ENCODE data around the gene KCTD7.
"Not testable (repeated sequence)": the region's sequence is repeated elsewhere in the genome, so short reads cannot be mapped to it uniquely, and the experiment has no call there.

The KCTD7 gene

DNA sequence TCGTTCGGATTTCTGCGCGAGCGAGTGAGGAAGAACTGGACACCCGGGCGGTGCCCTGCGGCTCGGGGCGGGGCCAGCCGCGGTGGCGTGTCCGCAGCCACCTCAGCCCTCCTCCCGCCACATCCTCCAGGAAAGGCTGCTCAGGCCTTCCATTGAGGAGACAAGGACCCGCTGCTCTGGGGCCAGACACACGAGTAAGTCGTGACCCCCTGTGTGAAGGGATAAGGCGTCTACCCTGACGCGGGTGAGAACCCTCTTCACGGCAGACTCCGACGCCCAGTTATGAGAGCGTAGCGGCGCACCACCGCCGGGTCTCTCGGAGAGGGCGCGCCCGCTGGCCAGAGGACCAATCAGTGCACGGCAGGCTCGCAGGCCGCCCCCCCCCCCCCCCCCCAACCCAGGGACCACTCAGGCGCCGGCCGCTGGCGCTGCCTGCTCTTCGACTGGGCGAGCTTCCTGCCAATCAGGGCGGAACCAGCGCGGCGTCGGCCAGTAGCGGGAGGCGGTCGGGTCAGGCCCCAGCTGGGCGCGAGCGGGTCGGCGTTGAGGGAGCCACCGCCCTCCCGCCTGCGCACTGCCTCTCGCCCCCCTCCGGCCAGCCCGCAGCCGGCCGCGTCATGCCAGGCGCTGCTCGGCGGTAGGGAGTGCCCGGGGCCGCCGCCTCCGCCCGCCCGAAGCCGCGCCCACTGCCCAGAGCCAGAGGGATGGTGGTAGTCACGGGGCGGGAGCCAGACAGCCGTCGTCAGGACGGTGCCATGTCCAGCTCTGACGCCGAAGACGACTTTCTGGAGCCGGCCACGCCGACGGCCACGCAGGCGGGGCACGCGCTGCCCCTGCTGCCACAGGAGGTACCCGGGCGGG is at the start of gene KCTD7:
KCTD7 (plus strand) TSS at position 521 of the 861 bp plus-strand sequence; CDS start at position 705, 184 bp downstream.
- DNase-seq (ENCODE audit: low read depth) = peak; percentile 97

DNA sequence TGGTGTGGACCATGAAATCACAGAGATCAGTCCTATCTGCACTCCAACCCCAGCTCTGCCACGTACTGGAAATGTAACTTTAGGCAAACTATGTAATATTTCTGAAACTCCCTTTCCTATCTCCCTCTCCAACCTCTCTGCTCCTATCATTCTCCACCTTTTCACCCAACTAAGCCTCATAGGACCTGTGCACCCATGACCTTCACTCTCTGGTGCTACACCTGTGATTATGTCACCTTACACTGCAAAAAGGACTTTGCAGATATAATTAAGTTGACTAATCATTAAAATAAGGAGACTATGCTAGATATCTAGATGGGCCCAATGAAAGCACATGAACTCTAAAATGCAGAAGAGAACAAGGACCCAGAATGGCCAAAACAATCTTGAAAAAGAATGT is 48.3 kb upstream of the KCTD7 start:
- not testable (repeated sequence) for DNase-seq (ENCODE audit: low read depth)

DNA sequence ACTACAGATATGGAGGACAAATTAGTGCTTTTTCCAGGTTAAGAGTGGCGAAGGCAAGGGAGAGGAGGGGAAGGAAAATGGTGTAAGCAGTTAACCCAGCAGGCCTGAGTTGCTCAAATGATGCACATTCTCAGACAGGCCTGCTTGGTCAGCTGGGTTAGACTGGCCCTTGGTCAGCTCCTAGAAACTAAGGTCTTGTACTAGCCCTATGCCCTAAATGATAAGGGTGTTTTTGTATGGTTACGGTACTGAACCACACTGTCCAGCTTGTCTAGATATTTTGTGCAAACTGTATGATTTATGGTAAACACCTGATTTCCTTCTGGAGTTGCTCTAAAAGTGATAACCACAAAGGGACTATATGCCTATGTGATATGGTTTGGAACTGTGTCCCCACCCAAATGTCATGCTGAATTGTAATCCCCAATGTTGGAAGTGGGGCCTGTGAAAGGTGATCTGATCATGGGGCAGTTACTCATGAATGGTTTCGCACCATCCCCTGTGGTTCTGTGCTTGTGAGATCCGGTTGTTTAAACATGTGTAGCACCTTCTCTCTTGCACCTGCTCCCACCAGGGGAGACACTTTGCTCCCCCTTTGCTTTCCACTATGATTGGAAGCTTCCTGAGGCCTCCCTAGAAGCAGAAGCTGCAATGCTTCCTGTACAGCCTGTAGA is 45.7 kb upstream of the KCTD7 start:
- not testable (repeated sequence) for DNase-seq (ENCODE audit: low read depth)

DNA sequence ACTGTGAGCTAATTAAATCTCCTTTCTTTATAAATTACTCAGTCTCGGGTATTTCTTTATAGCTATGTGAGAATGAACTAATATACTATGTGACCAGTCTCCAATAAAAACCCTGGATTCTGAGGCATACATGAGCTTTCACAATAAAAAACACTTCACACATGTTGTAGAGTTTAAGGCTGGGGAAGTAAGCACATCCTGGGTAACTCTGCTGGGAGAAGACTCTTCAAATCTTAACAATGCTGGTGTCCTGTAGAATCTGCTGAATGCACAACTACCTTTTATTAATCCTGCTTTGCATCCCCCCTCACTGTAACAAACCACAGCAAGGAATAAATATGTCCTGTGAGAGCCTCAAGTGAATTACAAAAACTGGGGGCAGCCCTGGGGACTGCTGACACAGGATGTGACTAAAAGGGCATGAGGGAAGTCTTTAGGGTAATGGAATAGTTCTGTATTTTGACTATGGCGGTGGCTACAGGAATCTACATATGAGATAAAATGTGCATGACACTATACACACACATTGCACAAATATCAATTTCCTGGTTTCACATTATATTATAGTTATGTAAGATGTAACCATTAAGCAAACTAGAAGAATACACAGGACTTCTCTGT is 45.1 kb upstream of the KCTD7 start:
- DNase-seq (ENCODE audit: low read depth) = no peak

DNA sequence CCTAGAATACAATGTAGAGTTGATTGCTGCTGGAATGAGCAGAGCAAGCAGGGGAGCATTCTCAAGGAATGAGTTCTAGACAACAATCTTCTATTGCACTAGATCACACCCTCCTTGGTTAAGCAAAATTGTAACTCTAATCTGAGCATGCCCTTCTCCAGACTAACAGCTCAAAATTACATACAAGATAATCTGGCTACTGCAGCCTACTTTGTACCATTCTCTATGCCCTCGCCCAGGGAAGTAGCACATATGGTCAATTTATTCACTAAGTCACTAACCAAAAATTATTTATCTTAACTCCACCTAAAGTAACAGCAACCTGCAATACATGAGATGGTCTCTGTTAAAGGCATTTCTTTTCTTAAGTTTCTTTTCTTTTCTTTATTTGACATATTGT is 42.5 kb upstream of the KCTD7 start:
- no peak for DNase-seq (ENCODE audit: low read depth)

DNA sequence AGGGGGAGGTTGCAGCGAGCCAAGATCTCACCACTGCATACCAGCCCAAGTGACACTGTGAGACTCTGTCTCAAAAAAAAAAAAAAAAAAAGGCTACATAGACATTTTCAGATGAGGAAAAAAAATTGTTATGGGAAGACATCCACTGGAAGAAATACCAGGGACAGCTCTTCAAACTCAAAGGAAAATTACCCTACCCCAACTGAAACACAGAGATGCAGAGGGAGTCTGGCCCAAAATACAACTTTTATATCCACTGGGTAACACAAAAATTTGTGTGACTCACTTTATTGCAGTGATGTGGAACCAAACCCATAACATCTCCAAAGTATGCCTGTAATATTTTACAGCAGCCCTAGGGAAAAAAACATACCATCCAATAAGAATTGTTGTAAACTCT is 40.5 kb upstream of the KCTD7 start:
- DNase-seq (ENCODE audit: low read depth) = peak; percentile 16

DNA sequence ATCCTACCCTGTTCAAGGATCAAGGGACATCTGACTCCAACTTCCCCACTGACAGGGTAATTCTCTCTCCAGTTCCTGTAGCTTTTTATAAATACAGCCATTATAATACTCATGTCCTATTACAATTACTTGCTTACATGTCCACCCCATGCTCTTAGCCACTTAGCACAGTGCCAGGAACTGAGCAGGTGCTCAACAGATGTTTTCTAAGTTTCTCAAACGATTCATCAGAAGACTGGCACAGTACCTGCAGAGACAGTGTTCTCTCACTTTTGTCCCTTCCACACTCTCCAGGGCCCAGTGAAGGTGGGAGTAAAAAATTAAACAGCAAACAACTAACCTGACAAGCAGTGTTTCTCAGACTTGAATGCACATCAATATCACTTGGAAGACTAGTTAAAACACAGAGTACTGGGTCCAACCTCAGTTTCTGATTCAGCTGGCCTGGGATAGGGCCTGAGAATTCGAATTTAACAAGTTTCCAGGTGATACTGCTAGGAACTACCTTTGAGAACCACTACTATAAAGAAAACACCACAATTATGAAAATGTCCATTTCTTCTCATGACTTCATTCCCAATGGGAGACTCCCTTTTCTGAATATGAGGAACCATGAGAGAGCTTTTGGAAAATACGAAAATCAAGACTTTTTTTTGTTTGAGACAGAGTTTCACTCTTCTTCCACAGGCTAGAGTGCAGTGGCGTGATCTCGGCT is 39.7 kb upstream of the KCTD7 start:
- DNase-seq (ENCODE audit: low read depth) = not testable (repeated sequence)

DNA sequence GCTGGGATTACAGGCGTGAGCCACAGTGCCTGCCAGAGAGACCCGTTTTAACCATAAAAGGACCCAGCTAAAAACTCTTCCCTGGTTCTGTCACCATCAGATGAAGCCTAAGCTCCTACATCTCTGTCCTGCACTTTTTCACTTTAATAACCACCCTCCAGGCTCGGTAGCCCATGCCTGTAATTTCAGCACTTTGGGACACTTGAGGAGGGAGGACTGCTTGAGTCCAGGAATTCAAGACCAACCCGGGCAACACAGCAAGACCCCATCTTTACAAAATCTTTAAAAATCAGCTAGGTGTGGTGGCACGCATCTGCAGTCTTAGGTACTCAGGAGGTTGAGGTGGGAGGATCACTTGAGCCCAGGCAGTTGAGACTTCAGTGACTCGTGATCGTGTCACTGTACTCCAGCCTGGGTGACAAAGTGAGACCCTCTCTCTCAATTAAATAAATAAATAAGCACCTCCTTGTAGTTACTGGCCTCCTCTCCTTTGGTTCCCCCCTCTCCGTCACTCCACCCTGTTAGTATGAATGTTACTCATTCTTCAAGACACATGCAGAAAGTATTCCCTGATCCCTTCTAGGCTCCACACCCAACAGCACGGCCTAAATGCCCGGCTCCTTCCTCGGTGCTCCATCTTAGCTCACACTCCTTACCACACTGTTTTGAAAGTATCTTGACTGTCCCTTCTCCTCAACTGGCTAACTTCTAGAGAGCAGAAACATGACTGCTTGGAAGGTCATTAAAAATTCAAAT is 38.2 kb upstream of the KCTD7 start:
- peak; percentile 18 for DNase-seq (ENCODE audit: low read depth)

DNA sequence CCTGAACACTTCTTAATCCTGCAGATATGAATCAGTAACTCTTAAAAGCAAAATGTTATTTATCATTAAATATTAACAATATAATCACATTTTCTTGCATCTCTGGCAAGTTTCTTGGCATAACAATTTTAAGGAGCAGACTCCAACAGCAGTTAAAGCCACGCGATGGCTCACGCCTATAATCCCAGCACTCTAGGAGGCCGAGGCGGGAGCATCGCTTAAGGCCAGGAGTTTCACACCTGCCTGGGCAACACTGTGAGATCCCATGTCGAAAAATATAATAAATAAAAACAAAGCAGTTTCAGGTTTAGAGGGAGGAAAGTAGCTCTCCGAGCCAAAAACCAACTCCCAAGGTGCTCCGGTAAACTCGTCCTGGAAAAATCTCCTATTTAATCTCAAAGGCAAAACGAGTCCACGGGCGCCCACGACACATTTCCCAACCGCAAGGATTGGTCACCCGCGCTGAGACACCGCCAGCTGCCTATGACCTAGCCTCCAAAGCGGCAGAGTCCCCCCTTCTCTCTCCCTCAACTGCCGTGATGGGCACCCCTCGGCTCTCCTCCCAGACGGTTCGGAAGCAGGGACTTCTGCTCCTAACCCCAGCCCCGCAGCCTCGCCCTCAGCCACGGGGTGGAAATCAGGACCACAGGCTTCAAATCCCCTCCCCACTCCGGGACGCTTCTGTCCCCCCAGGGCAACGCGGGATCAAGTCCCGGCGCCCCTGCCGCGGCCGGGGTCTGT is 37.5 kb upstream of the KCTD7 start:
- not testable (repeated sequence) for DNase-seq (ENCODE audit: low read depth)

DNA sequence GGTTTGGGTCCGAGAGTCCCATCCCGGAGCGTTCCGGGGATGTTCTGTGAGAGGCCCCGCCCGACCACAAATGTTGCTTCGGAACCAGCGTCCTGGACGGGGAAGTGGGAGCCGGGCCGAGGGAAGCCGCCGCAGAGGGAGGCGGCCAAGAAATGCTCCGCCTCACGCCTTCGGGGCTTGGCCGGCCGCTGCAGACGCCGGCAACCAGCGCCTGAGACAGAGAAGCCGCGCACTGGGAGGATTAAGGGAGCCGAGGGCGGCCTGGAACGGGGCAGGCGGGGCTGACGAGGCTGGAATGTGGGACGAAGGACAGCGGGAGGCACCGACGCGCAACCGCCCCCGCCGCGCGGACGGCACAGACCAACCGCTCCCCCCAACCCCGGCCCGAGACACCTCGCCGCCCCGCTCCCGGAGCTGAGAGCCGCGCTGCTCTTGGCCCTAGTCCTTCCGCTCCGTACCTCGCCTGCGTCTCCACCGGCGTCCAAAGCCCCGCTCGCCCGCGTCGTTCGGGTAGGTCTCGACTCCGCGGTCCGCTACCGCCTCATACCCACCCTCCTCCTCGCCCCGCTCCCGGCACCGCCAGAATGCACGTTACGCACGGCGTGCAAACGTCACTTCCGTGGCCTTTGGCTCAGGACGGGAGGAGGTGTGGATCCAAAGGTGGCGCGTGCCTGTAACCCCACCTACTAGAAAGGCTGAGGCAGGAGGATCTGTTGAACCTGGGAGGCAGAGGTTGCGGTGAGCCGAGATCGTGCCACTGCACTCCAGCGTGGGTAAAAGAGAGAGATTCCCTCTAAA is 36.7 kb upstream of the KCTD7 start:
- peak; percentile 72 for DNase-seq (ENCODE audit: low read depth)

DNA sequence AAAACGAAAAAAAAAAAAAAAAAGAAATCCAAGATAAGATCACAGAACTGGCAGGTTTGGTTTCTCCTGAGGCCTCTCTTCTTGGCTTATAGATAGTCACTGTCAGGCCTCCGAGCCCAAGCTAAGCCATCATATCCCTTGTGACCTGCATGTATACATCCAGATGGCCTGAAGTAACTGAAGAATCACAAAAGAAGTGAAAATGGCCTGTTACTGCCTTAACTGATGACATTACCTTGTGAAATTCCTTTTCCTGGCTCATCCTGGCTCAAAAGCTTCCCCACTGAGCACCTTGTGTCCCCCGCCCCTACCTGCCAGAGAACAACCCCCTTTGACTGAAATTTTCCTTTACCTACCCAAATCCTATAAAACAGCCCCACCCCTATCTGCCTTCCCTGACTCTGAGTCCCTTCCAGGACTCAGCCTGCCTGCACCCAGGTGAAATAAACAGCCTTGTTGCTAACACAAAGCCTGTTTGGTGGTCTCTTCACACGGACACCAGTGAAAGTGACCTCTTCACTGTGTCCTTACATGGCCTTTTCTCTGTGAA is 36.0 kb upstream of the KCTD7 start:
- DNase-seq (ENCODE audit: low read depth) = not testable (repeated sequence)

DNA sequence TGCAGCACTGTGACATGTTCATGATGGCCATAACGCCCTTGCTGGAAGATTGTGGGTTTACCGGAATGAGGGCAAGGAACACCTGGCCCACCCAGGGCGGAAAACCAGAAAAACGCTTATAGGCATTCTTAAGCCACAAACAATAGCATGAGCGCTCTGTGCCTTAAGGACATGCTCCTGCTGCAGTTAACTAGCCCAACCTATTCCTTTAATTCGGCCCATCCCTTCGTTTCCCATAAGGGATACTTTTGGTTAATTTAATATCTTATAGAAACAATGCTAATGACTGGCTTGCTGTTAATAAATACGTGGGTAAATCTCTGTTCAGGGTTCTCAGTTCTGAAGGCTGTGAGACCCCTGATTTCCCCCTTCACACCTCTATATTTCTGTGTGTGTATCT is 34.6 kb upstream of the KCTD7 start:
- DNase-seq (ENCODE audit: low read depth) = not testable (repeated sequence)

DNA sequence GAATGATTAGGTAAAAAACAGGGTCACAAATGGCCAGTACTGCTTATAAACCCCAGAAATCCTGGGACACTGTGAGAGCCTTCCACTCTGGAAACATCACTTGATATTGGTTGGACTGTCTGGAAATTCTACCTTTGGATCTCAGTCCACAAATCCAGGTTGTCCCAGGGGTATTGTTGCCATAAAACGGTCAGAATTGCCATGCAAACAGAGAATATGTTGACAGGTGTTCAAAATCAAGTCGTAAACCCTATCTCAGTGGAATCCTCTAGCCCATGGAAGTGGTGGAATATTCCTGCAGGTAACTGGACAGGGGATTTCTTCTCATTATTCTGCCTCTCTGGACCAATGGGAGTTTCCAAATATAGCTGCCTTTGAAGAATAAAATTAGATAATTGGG is 31.2 kb upstream of the KCTD7 start:
- DNase-seq (ENCODE audit: low read depth) = no peak

DNA sequence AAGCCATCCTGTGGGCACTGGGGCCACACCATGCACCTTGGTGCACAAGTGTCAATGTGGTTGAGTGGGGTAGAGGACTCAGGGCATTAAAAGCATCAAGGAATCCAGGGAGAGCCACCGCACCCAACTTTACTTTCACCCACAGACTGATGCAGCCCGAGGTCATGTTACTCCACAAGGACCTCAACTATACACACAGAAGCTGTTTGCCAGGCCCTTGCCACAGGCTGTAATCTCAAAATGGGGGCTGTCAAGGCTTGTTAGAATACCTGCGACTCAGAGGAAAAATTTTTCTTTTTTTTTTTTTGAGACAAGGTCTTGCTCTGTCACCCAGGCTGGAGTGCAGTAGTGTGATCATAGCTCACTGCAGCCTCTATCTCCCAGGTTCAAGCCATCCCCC is 26.5 kb upstream of the KCTD7 start:
- DNase-seq (ENCODE audit: low read depth) = no peak

DNA sequence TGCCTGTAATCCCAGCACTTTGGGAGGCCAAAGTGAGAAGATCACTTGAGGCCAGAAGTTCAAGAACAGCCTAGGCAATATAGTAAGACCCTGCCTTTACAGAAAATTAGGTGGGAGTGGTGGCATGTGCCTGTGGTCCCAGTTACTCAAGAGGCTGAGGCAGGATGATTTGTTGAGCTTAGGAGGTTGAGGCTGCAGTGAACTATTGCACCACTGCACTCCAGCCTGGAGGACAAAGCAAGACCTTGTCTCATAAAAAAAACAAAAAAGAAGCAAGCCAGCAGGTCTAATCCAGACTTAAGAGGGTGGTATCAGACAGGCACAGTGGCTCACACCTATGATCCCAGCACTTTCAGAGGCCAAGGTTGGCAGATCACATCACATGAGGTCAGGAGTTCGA is 24.5 kb upstream of the KCTD7 start:
- no peak for DNase-seq (ENCODE audit: low read depth)

DNA sequence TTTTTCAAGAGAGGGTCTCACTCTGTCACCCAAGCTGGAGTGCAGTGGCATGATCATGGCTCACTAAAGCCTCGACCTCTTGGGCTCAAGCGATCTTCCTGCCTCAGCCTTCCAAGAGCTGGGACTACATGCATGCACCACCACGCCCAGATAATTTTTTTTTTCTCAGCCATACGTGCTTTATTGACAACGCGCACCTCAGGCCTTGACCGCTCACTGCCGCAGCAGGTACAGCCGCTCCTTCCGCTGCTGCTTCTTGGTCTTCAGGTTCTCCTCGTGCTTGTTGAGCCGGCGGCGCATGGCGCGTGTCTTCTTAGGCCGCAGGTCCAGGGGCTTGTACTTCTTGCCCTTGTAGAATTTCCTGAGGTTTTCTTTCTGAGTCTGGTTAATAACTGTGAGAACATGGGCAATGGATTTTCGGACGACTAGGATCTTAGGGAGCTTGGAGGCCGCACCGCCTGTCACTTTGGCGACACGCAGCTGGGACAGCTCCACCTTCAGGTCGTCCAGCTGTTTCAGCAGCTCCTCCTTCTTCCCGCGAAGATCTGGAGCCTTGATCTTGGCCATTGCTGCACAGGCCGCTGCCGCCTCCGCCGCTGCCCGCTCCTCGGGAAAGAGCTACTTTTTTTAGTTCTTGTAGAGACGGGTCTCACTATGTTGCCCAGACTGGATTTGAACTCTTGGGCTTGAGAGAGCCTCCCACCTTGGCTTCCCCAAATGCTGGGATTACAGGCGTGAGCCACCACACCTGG is 22.0 kb upstream of the KCTD7 start:
- DNase-seq (ENCODE audit: low read depth) = not testable (repeated sequence)

DNA sequence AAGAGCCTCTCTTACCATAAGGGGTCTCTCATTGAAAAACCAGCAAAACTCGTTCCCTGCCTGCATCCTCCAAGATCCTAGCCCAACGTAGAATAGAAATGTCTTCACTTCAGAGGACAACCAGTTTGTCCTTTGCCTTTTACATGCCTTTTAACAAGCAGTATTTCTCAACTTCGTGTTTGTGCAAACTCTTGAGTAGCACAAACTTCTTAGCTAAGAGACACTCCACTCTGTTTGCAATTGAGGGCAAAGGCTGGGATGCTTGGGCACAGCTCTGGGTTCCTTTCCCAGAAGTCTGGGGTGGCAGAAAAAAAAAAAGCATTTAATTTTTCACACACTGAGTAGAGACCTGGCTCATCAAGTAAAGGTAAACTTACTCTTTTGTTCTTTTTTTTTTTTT is 19.5 kb upstream of the KCTD7 start:
- no peak for DNase-seq (ENCODE audit: low read depth)

DNA sequence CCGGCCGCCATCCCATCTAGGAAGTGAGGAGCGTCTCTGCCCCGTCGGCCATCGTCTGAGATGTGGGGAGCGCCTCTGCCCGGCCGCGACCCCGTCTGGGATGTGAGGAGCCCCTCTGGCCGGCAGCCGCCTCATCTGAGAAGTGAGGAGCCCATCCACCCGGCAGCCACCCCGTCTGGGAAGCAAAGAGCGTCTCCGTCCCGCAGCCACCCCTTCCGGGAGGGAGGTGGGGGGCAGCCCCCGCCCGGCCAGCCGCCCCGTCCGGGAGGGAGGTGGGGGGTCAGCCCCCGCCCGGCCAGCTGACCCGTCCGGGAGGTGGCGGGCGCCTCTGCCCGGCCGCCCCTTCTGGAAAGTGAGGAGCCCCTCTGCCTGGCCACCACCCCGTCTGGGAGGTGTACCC is 14.1 kb upstream of the KCTD7 start:
- not testable (repeated sequence) for DNase-seq (ENCODE audit: low read depth)

DNA sequence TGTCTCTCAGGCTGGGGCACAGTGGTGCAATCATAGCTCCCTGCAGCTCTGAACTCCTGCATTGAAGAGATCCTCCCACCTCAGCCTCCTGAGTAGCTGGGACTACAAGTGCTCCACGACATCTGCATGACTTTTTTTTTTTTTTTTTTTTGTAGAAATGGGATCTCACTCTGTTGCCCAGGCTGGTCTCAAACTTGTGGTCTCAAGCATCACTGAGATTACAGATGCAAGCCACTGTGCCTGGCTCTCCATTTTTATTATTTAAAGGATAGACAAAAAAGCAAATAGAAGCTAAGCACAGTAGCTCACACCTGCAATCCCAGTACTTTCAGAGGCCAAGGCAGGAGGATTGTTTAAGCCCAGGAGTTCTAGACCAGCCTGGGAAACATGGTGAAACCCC is 13.0 kb upstream of the KCTD7 start:
- DNase-seq (ENCODE audit: low read depth) = no peak
